ENCODE data around the gene COL27A1. TPM values are rescaled to one million over a fixed set of nuclear protein-coding genes. Genes with fewer than 3 reads are reported as not detected.
"Not testable (repeated sequence)": the region's sequence is repeated elsewhere in the genome, so short reads cannot be mapped to it uniquely, and the experiment has no call there.

The COL27A1 gene
- total RNA-seq, 1 experiment from 2014 or later = 37.0 TPM

GRCh38 chr9:114318416-114318815 is 163.1 kb downstream of the COL27A1 start:
- no peak for DNase-seq (ENCODE audit: low spot score)
- peak overlapping the region; percentile 69 for H3K27ac ChIP-seq (ENCODE audit: low read depth, low read length, poor library complexity, severe bottlenecking)
- no peaks in the 10 kb centered on the region for H3K27me3 ChIP-seq (replicated peaks; ENCODE audit: insufficient read depth, low read depth, low read length, poor library complexity)
- H3K9me3 ChIP-seq (ENCODE audit: low read depth, low read length, poor library complexity, severe bottlenecking) = no peaks in the 10 kb centered on the region
- CTCF ChIA-PET = no interaction called here
- H3K36me3 ChIP-seq (ENCODE audit: insufficient read depth, low read length, poor library complexity, severe bottlenecking) = no peaks in the 10 kb centered on the region
- TF ChIP-seq CTCF (conservative IDR thresholded peaks at IDR 0.05; ENCODE audit: low read depth, low read length) (no peak), EZH2 (IDR thresholded peaks at IDR 0.05; ENCODE audit: borderline replicate concordance, low read depth, low read length, poor library complexity, severe bottlenecking) (no peak)
- no TSS peak for BruUV-seq (replicated peaks)
- H3K4me1 ChIP-seq (ENCODE audit: insufficient read depth, low read length, poor library complexity, severe bottlenecking) = peaks cover 4% of the 10 kb centered on the region
- H3K4me3 ChIP-seq (ENCODE audit: low read depth, low read length, poor library complexity, severe bottlenecking) = no peak overlapping the region
- intact Hi-C loops (cut with micrococcal nuclease; ENCODE audit: unreplicated experiment) = no loop called here
- POLR2A ChIA-PET (ENCODE audit: low non-redundant PET) = no interaction called here

GRCh38 chr9:114319147-114319546 is 163.8 kb downstream of the COL27A1 start:
- Histone ChIP-seq H3K27ac (ENCODE audit: low read depth, low read length, poor library complexity, severe bottlenecking) (no peak overlapping the region), H3K27me3 (replicated peaks; ENCODE audit: insufficient read depth, low read depth, low read length, poor library complexity) (no peaks in the 10 kb centered on the region), H3K9me3 (ENCODE audit: low read depth, low read length, poor library complexity, severe bottlenecking) (no peaks in the 10 kb centered on the region), H3K4me3 (ENCODE audit: low read depth, low read length, poor library complexity, severe bottlenecking) (no peak overlapping the region), H3K36me3 (ENCODE audit: insufficient read depth, low read length, poor library complexity, severe bottlenecking) (no peaks in the 10 kb centered on the region), H3K4me1 (ENCODE audit: insufficient read depth, low read length, poor library complexity, severe bottlenecking) (peaks cover 4% of the 10 kb centered on the region)
- no peak for DNase-seq (ENCODE audit: low spot score)
- TF ChIP-seq EZH2 (IDR thresholded peaks at IDR 0.05; ENCODE audit: borderline replicate concordance, low read depth, low read length, poor library complexity, severe bottlenecking) = no peak
- no peak for TF ChIP-seq CTCF (conservative IDR thresholded peaks at IDR 0.05; ENCODE audit: low read depth, low read length)
- CTCF ChIA-PET = no interaction called here
- no TSS peak for BruUV-seq (replicated peaks)
- POLR2A ChIA-PET (ENCODE audit: low non-redundant PET) = no interaction called here
- intact Hi-C loops (cut with micrococcal nuclease; ENCODE audit: unreplicated experiment) = no loop called here

GRCh38 chr9:114320710-114321109 is 165.4 kb downstream of the COL27A1 start:
- H3K27ac ChIP-seq (ENCODE audit: low read depth, low read length, poor library complexity, severe bottlenecking); DNase-seq (ENCODE audit: low spot score); CTCF ChIA-PET; H3K9me3 ChIP-seq (ENCODE audit: low read depth, low read length, poor library complexity, severe bottlenecking); POLR2A ChIA-PET (ENCODE audit: low non-redundant PET); intact Hi-C loops (cut with micrococcal nuclease; ENCODE audit: unreplicated experiment); H3K4me3 ChIP-seq (ENCODE audit: low read depth, low read length, poor library complexity, severe bottlenecking); H3K4me1 ChIP-seq (ENCODE audit: insufficient read depth, low read length, poor library complexity, severe bottlenecking); H3K36me3 ChIP-seq (ENCODE audit: insufficient read depth, low read length, poor library complexity, severe bottlenecking); H3K27me3 ChIP-seq (replicated peaks; ENCODE audit: insufficient read depth, low read depth, low read length, poor library complexity); BruUV-seq (replicated peaks): not testable (repeated sequence)

DNA sequence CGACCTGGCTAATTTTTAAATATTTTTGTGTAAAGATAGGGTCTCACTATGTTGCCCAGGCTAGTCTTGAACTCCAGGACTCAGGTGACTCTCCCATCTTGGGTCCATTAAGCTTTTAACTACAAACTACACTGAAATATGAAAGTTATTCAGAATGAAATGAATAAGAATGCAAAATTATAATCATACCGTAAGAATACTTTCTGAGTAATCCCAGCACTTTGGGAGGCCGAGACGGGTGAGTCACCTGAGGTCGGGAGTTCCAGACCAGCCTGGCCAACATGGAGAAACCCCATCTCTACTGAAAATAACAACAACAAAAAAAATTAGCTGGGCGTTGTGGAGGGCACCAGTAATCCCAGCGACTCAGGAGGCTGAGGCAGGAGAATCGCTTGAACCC is 166.4 kb downstream of the COL27A1 start:
- ChIA-PET POLR2A (ENCODE audit: low non-redundant PET) (no interaction called here), CTCF (no interaction called here)
- TF ChIP-seq EZH2 (IDR thresholded peaks at IDR 0.05; ENCODE audit: borderline replicate concordance, low read depth, low read length, poor library complexity, severe bottlenecking) (no peak), CTCF (conservative IDR thresholded peaks at IDR 0.05; ENCODE audit: low read depth, low read length) (no peak)
- Histone ChIP-seq H3K4me1 (ENCODE audit: insufficient read depth, low read length, poor library complexity, severe bottlenecking) (peaks cover 4% of the 10 kb centered on the region), H3K4me3 (ENCODE audit: low read depth, low read length, poor library complexity, severe bottlenecking) (no peak overlapping the region), H3K27me3 (replicated peaks; ENCODE audit: insufficient read depth, low read depth, low read length, poor library complexity) (no peaks in the 10 kb centered on the region), H3K36me3 (ENCODE audit: insufficient read depth, low read length, poor library complexity, severe bottlenecking) (no peaks in the 10 kb centered on the region), H3K27ac (ENCODE audit: low read depth, low read length, poor library complexity, severe bottlenecking) (no peak overlapping the region), H3K9me3 (ENCODE audit: low read depth, low read length, poor library complexity, severe bottlenecking) (no peaks in the 10 kb centered on the region)
- intact Hi-C loops (cut with micrococcal nuclease; ENCODE audit: unreplicated experiment) = no loop called here
- DNase-seq (ENCODE audit: low spot score) = no peak
- BruUV-seq (replicated peaks) = no TSS peak

- H3K27me3 ChIP-seq (replicated peaks; ENCODE audit: insufficient read depth, low read depth, low read length, poor library complexity); BruUV-seq (replicated peaks); H3K4me3 ChIP-seq (ENCODE audit: low read depth, low read length, poor library complexity, severe bottlenecking); H3K36me3 ChIP-seq (ENCODE audit: insufficient read depth, low read length, poor library complexity, severe bottlenecking); intact Hi-C loops (cut with micrococcal nuclease; ENCODE audit: unreplicated experiment); H3K9me3 ChIP-seq (ENCODE audit: low read depth, low read length, poor library complexity, severe bottlenecking); CTCF ChIA-PET; POLR2A ChIA-PET (ENCODE audit: low non-redundant PET); DNase-seq (ENCODE audit: low spot score); H3K27ac ChIP-seq (ENCODE audit: low read depth, low read length, poor library complexity, severe bottlenecking); H3K4me1 ChIP-seq (ENCODE audit: insufficient read depth, low read length, poor library complexity, severe bottlenecking): not testable (repeated sequence)
These were observed 167.0 kb downstream of the COL27A1 start for GRCh38 chr9:114322160-114322818.

Measured in A673 (cell line).